ENCODE measurements around the gene KLRC4.
"Not testable (repeated sequence)": the region's sequence is repeated elsewhere in the genome, so short reads cannot be mapped to it uniquely, and the experiment has no call there.

DNA sequence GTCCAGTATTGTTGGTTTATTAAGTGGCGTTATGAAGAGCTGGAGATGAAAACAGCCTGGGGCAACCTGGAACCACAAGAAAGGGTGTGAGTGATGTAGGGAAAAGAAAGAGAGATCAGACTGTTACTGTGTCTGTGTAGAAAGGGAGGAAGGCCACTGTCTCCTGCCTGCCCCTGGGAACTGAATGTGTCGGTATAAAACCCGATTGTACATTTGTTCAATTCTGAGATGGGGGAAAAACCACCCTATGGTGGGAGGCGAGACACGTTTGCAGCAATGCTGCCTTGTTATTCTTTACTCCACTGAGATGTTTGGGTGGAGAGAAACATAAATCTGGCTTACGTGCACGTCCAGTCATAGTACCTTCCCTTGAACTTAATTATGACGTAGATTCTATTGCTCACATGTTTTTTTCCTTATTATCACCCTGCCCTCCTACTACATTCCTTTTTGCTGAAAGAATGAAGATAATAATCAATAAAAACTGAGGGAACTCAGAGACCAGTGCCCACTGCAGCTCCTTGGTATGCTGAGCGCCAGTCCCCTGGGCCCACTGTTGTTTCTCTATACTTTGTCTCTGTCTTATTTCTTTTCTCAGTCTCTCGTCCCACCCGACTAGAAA is 14.9 kb downstream of the KLRC4 start:
- TF ChIP-seq, protein P1, sequence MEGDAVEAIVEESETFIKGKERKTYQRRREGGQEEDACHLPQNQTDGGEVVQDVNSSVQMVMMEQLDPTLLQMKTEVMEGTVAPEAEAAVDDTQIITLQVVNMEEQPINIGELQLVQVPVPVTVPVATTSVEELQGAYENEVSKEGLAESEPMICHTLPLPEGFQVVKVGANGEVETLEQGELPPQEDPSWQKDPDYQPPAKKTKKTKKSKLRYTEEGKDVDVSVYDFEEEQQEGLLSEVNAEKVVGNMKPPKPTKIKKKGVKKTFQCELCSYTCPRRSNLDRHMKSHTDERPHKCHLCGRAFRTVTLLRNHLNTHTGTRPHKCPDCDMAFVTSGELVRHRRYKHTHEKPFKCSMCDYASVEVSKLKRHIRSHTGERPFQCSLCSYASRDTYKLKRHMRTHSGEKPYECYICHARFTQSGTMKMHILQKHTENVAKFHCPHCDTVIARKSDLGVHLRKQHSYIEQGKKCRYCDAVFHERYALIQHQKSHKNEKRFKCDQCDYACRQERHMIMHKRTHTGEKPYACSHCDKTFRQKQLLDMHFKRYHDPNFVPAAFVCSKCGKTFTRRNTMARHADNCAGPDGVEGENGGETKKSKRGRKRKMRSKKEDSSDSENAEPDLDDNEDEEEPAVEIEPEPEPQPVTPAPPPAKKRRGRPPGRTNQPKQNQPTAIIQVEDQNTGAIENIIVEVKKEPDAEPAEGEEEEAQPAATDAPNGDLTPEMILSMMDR (IDR thresholded peaks at IDR 0.05 in 8 of 11, conservative IDR thresholded peaks at IDR 0.05 in 3 of 11): not testable (repeated sequence)
- not testable (repeated sequence) for TF ChIP-seq POLR2A (IDR thresholded peaks at IDR 0.05)
- TF ChIP-seq POLR2AphosphoS5 (IDR thresholded peaks at IDR 0.05): peak in 1 of 3 donors; percentile 21
